Left ventricle myocardium inferior (tissue), 1 donor: ENCODE measurements around the gene LTB4R. TPM values are rescaled to one million over a fixed set of nuclear protein-coding genes. Genes with fewer than 3 reads are reported as not detected.

Experiments
- DNase-seq: peaks from one replicate; pipeline ENCODE4 v3.0.0-alpha.2; 2020
- H3K27ac ChIP-seq: fragments of 200-600 bp; replicated peaks from 2 replicates; pipeline ENCODE4 v1.8.0; 2021
- H3K27me3 ChIP-seq: fragments of 200-600 bp; 2 replicates; pipeline ENCODE4 v1.8.0; 2021; ENCODE audit warnings: low read depth
- H3K36me3 ChIP-seq: fragments of 200-600 bp; 2 replicates; pipeline ENCODE4 v1.8.0; 2021
- H3K4me1 ChIP-seq: fragments of 200-600 bp; 2 replicates; pipeline ENCODE4 v1.8.0; 2021
- H3K4me3 ChIP-seq: fragments of 200-600 bp; 2 replicates; pipeline ENCODE4 v1.8.0; 2021; ENCODE audit warnings: mild to moderate bottlenecking, moderate library complexity
- H3K9me3 ChIP-seq: fragments of 200-600 bp; replicated peaks from 2 replicates; pipeline ENCODE4 v1.8.0; 2021
- CTCF ChIP-seq: fragments of 200-600 bp; IDR thresholded peaks from 2 replicates; pipeline ENCODE4 v1.8.0; 2021; ENCODE audit warnings: antibody characterized with exemption, mild to moderate bottlenecking, borderline replicate concordance
- intact Hi-C: fragments of 100-400 bp; cut with micrococcal nuclease; formaldehyde crosslinking; loops from one replicate; pipeline ENCODE4 v1.11.0; 2022
- total RNA-seq: library from RNA; stranded (reverse); fragmentation: NEBNext Ultra II Directional; extraction: Animal tissue kit (Norgen Biotek cat#: 25700); gene quantifications from one replicate; pipeline ENCODE4 v1.2.1, GENCODE V29; 2021
- donor health status: DM: no; HTN: yes; CAD: no; lungs with severe emphysema.

LTB4R gene
- total RNA-seq, 1 donor from 2014 or later: 1.8 TPM

- H3K27ac ChIP-seq: peak overlapping the region; percentile 57
- no peaks in the 10 kb centered on the region for H3K27me3 ChIP-seq
- H3K36me3 ChIP-seq: peaks cover 16% of the 10 kb centered on the region
- peaks cover 38% of the 10 kb centered on the region for H3K4me1 ChIP-seq
- H3K4me3 ChIP-seq: no peak overlapping the region
- no peaks in the 10 kb centered on the region for H3K9me3 ChIP-seq
- DNase-seq: no peak
- intact Hi-C loops: no loop called here
- TF ChIP-seq CTCF: no peak
These were observed 37.8 kb upstream of the LTB4R start for GRCh38 chr14:24273422-24273998.

GRCh38 chr14:24274101-24274543 lies 37.2 kb upstream of the LTB4R start:
- TF ChIP-seq CTCF: no peak

GRCh38 chr14:24277071-24277470 lies 34.2 kb upstream of the LTB4R start:
- Histone ChIP-seq H3K9me3 (no peaks in the 10 kb centered on the region), H3K36me3 (no peaks in the 10 kb centered on the region), H3K27ac (peak overlapping the region; percentile 30), H3K27me3 (no peaks in the 10 kb centered on the region), H3K4me1 (peaks cover 51% of the 10 kb centered on the region), H3K4me3 (no peak overlapping the region)
- no peak for DNase-seq
- intact Hi-C loops: no loop called here
- no peak for TF ChIP-seq CTCF

More at GRCh38 chr14:24274101-24274543, 37.2 kb upstream of the LTB4R start:
- no peaks in the 10 kb centered on the region for H3K9me3 ChIP-seq
- peaks cover 44% of the 10 kb centered on the region for H3K4me1 ChIP-seq
- DNase-seq: no peak
- peaks cover 10% of the 10 kb centered on the region for H3K36me3 ChIP-seq
- H3K27ac ChIP-seq: peak overlapping the region; percentile 57
- H3K4me3 ChIP-seq: no peak overlapping the region
- no peaks in the 10 kb centered on the region for H3K27me3 ChIP-seq
- intact Hi-C loops: no loop called here

- intact Hi-C loops: no loop called here
- Histone ChIP-seq H3K27me3 (no peaks in the 10 kb centered on the region), H3K27ac (peak overlapping the region; percentile 30), H3K4me1 (peaks cover 47% of the 10 kb centered on the region), H3K4me3 (no peak overlapping the region), H3K9me3 (no peaks in the 10 kb centered on the region), H3K36me3 (no peaks in the 10 kb centered on the region)
- peak; percentile 42 for DNase-seq
- TF ChIP-seq CTCF: no peak
These were observed 33.5 kb upstream of the LTB4R start for GRCh38 chr14:24277606-24278321.

GRCh38 chr14:24278424-24278823 lies 32.9 kb upstream of the LTB4R start:
- DNase-seq: no peak
- no peak for TF ChIP-seq CTCF
- no peaks in the 10 kb centered on the region for H3K36me3 ChIP-seq
- no peaks in the 10 kb centered on the region for H3K27me3 ChIP-seq
- no peak overlapping the region for H3K4me3 ChIP-seq
- no peaks in the 10 kb centered on the region for H3K9me3 ChIP-seq
- peak overlapping the region; percentile 81 for H3K27ac ChIP-seq
- intact Hi-C loops: no loop called here
- peaks cover 44% of the 10 kb centered on the region for H3K4me1 ChIP-seq
